ENCODE data around the gene TRIM31.

DNA sequence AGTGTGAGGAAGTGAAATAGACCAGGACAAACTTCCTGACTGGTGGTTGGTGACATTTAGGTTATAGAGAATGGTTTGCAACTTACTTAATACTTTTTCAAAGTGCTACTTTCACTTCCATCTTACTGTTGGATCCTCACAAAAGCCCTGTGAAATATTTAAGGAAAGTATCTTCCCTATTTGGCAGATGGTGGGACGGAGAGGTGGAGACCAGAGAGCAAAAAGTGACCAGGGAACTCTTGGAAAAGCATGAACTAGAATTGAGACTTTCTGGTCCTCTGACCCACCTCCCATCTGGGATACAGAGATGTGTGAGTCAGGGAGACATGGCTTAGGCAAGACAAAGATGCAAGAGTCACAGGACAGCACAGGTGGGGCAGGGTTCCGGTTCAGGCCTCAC, 45.1 kb upstream of the TRIM31 start:
- TF ChIP-seq, protein P1, sequence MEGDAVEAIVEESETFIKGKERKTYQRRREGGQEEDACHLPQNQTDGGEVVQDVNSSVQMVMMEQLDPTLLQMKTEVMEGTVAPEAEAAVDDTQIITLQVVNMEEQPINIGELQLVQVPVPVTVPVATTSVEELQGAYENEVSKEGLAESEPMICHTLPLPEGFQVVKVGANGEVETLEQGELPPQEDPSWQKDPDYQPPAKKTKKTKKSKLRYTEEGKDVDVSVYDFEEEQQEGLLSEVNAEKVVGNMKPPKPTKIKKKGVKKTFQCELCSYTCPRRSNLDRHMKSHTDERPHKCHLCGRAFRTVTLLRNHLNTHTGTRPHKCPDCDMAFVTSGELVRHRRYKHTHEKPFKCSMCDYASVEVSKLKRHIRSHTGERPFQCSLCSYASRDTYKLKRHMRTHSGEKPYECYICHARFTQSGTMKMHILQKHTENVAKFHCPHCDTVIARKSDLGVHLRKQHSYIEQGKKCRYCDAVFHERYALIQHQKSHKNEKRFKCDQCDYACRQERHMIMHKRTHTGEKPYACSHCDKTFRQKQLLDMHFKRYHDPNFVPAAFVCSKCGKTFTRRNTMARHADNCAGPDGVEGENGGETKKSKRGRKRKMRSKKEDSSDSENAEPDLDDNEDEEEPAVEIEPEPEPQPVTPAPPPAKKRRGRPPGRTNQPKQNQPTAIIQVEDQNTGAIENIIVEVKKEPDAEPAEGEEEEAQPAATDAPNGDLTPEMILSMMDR (conservative IDR thresholded peaks at IDR 0.05; ENCODE audit: low read depth, low read length): no peak
- TF ChIP-seq EZH2 (IDR thresholded peaks at IDR 0.05; ENCODE audit: borderline replicate concordance, low read depth, low read length, poor library complexity, severe bottlenecking): no peak
